Dermis microvascular lymphatic vessel endothelial cell (primary cell): Measurements from ENCODE around the gene ERBB4. TPM values are rescaled to one million over a fixed set of nuclear protein-coding genes. Genes with fewer than 3 reads are reported as not detected.
"Not testable (repeated sequence)": the region's sequence is repeated elsewhere in the genome, so short reads cannot be mapped to it uniquely, and the experiment has no call there.

Source experiments
- DNase-seq, 2 donors: peaks; one replicate each; pipeline versions ENCODE4 v3.0.0 to v3.0.0-alpha.2; 2010; ENCODE audit warnings: low read depth in 2 of 2
- total RNA-seq: library from RNA; depleted of rRNA; stranded (reverse); fragments of >200 nt; gene quantifications from 2 replicates; pipeline ENCODE4 v1.2.1, GENCODE V29; 2014

ERBB4 gene
- total RNA-seq, 1 donor from 2014 or later, result not detected

GRCh38 chr2:211617803-211618202 lies 920.8 kb downstream of the ERBB4 start:
- no peak for DNase-seq

- DNase-seq, result no peak
These were observed 927.0 kb downstream of the ERBB4 start for GRCh38 chr2:211611621-211612020.

- no peak for DNase-seq
These were observed 927.5 kb downstream of the ERBB4 start for GRCh38 chr2:211611061-211611518.

GRCh38 chr2:211609127-211609526 lies 929.5 kb downstream of the ERBB4 start:
- no peak for DNase-seq

- no peak for DNase-seq
These were observed 939.5 kb downstream of the ERBB4 start for GRCh38 chr2:211599146-211599545.

- DNase-seq, result no peak
These were observed 940.4 kb downstream of the ERBB4 start for GRCh38 chr2:211598238-211598637.

GRCh38 chr2:211592006-211592405 lies 946.6 kb downstream of the ERBB4 start:
- DNase-seq, result not testable (repeated sequence)

- DNase-seq, result no peak
These were observed 947.2 kb downstream of the ERBB4 start for GRCh38 chr2:211591426-211591825.

GRCh38 chr2:211568439-211568838 lies 970.2 kb downstream of the ERBB4 start:
- no peak for DNase-seq

GRCh38 chr2:211564441-211564840 lies 974.2 kb downstream of the ERBB4 start:
- no peak for DNase-seq

GRCh38 chr2:211545582-211545981 lies 993.0 kb downstream of the ERBB4 start:
- DNase-seq, result no peak

- DNase-seq, result no peak
These were observed 1004.0 kb downstream of the ERBB4 start for GRCh38 chr2:211534632-211535031.

- DNase-seq, result not testable (repeated sequence)
These were observed 1014.4 kb downstream of the ERBB4 start for GRCh38 chr2:211524248-211524647.

- no peak for DNase-seq
These were observed 1022.1 kb downstream of the ERBB4 start for GRCh38 chr2:211516537-211516936.

- no peak for DNase-seq
These were observed 1024.6 kb downstream of the ERBB4 start for GRCh38 chr2:211514049-211514448.

- DNase-seq, result no peak
These were observed 1025.2 kb downstream of the ERBB4 start for GRCh38 chr2:211513446-211513845.

- no peak for DNase-seq
These were observed 1025.8 kb downstream of the ERBB4 start for GRCh38 chr2:211512806-211513205.

GRCh38 chr2:211503856-211504255 lies 1034.7 kb downstream of the ERBB4 start:
- no peak for DNase-seq

- no peak for DNase-seq
These were observed 1035.4 kb downstream of the ERBB4 start for GRCh38 chr2:211503198-211503597.

GRCh38 chr2:211498551-211499205 lies 1039.9 kb downstream of the ERBB4 start:
- no peak for DNase-seq

GRCh38 chr2:211495339-211495738 lies 1043.3 kb downstream of the ERBB4 start:
- no peak for DNase-seq

GRCh38 chr2:211494536-211494935 lies 1044.1 kb downstream of the ERBB4 start:
- DNase-seq, result no peak

GRCh38 chr2:211494085-211494484 lies 1044.5 kb downstream of the ERBB4 start:
- no peak for DNase-seq

- no peak for DNase-seq
These were observed 1050.9 kb downstream of the ERBB4 start for GRCh38 chr2:211487733-211488132.
